Activated T-helper 1 cell treated with anti-CD3 and anti-CD28 coated beads, Interleukin-12 subunit alpha, Interleukin-12 subunit beta, Interleukin-2, Interleukin-4 antibody, amounts not matched to agents 30 ng/mL and 10 ng/mL and 1 ng/mL, durations not matched to agents 14 hours and 24 hours and 36 hours (primary cell): ENCODE measurements around the gene ZNF785. TPM values are rescaled to one million over a fixed set of nuclear protein-coding genes. Genes with fewer than 3 reads are reported as not detected.
"Not testable (repeated sequence)": the region's sequence is repeated elsewhere in the genome, so short reads cannot be mapped to it uniquely, and the experiment has no call there.

Experiments
- DNase-seq: peaks from one replicate; pipeline ENCODE4 v3.0.0; 2021; ENCODE audit warnings: low spot score
- H3K27ac Mint-ChIP-seq: one replicate; pipeline ENCODE4 v1.8.0; 2021; ENCODE audit warnings: mild to moderate bottlenecking, mixed read lengths
- H3K27me3 Mint-ChIP-seq: one replicate; pipeline ENCODE4 v1.8.0; 2022; ENCODE audit warnings: mild to moderate bottlenecking, moderate library complexity, mixed read lengths; ENCODE audit not compliant: insufficient read depth
- H3K36me3 Mint-ChIP-seq: one replicate; pipeline ENCODE4 v1.8.0; 2021; ENCODE audit warnings: low read depth, mixed read lengths
- H3K4me1 Mint-ChIP-seq: one replicate; pipeline ENCODE4 v1.8.0; 2021; ENCODE audit warnings: low read depth, mixed read lengths
- H3K4me3 Mint-ChIP-seq: one replicate; pipeline ENCODE4 v1.8.0; 2021; ENCODE audit warnings: mild to moderate bottlenecking, moderate library complexity, mixed read lengths
- H3K9me3 Mint-ChIP-seq: one replicate; pipeline ENCODE4 v1.8.0; 2021; ENCODE audit warnings: mixed read lengths
- intact Hi-C: fragments of 100-400 bp; cut with micrococcal nuclease; formaldehyde crosslinking; loops from one replicate; pipeline ENCODE4 v1.15.1; 2024
- total RNA-seq: library from RNA; stranded (reverse); gene quantifications from 2 replicates; pipeline ENCODE4 v1.2.3, GENCODE V29; 2022

Gene ZNF785
- total RNA-seq, 1 donor from 2014 or later: 19.2 TPM

GRCh38 chr16:30609926-30610839 is 24.7 kb upstream of the ZNF785 start, which contains the start of gene ZNF689:
Gene ZNF689, minus strand, starts transcription at chr16:30610389. Its CDS starts 348 bp downstream, at chr16:30610041.
- intact Hi-C loops: loop anchor here (1.0 to 2.0 kb wide), 12 partner anchors 12 to 488 kb away; partner anchors contain the start of genes DCTPP1, FBRS, PRR14 and ZNF764
- H3K27ac Mint-ChIP-seq: peak within 1 kb of the TSS; percentile 96
- peaks cover 19% of the 10 kb centered on the region for H3K4me1 Mint-ChIP-seq
- peak within 1 kb of the TSS; percentile 93 for H3K4me3 Mint-ChIP-seq
- no peaks in the 10 kb centered on the region for H3K9me3 Mint-ChIP-seq
- peak; percentile 95 for DNase-seq
- peaks cover 16% of the 10 kb centered on the region for H3K36me3 Mint-ChIP-seq
- no peaks in the 10 kb centered on the region for H3K27me3 Mint-ChIP-seq

GRCh38 chr16:30609002-30609925 is 23.8 kb upstream of the ZNF785 start:
- Mint-ChIP-seq H3K4me1 (peaks cover 19% of the 10 kb centered on the region), H3K27ac (peak overlapping the region; percentile 96), H3K27me3 (no peaks in the 10 kb centered on the region), H3K9me3 (no peaks in the 10 kb centered on the region), H3K4me3 (peak overlapping the region; percentile 93), H3K36me3 (peaks cover 22% of the 10 kb centered on the region)
- peak; percentile 41 for DNase-seq
- intact Hi-C loops: no loop called here

- no peak overlapping the region for H3K27ac Mint-ChIP-seq
- no peak overlapping the region for H3K4me3 Mint-ChIP-seq
Observed at GRCh38 chr16:30606004-30606403, 20.5 kb upstream of the ZNF785 start.

GRCh38 chr16:30605158-30605557 is 19.7 kb upstream of the ZNF785 start:
- DNase-seq: no peak
- Mint-ChIP-seq H3K27ac (no peak overlapping the region), H3K36me3 (peaks cover 44% of the 10 kb centered on the region), H3K27me3 (no peaks in the 10 kb centered on the region), H3K9me3 (no peaks in the 10 kb centered on the region), H3K4me1 (peaks cover 22% of the 10 kb centered on the region), H3K4me3 (no peak overlapping the region)
- intact Hi-C loops: no loop called here

More at GRCh38 chr16:30606004-30606403, 20.5 kb upstream of the ZNF785 start:
- H3K9me3 Mint-ChIP-seq: no peaks in the 10 kb centered on the region
- H3K27me3 Mint-ChIP-seq: no peaks in the 10 kb centered on the region
- peaks cover 39% of the 10 kb centered on the region for H3K36me3 Mint-ChIP-seq
- DNase-seq: no peak
- H3K4me1 Mint-ChIP-seq: peaks cover 27% of the 10 kb centered on the region
- intact Hi-C loops: no loop called here

- intact Hi-C loops: no loop called here
- no peaks in the 10 kb centered on the region for H3K9me3 Mint-ChIP-seq
- H3K36me3 Mint-ChIP-seq: peaks cover 46% of the 10 kb centered on the region
- no peak overlapping the region for H3K27ac Mint-ChIP-seq
- no peaks in the 10 kb centered on the region for H3K27me3 Mint-ChIP-seq
- H3K4me1 Mint-ChIP-seq: peaks cover 20% of the 10 kb centered on the region
- no peak overlapping the region for H3K4me3 Mint-ChIP-seq
- no peak for DNase-seq
Observed at GRCh38 chr16:30604316-30604947, 18.9 kb upstream of the ZNF785 start.

- DNase-seq: no peak
- Mint-ChIP-seq H3K4me1 (peaks cover 15% of the 10 kb centered on the region), H3K36me3 (peaks cover 46% of the 10 kb centered on the region), H3K9me3 (no peaks in the 10 kb centered on the region), H3K27ac (no peak overlapping the region), H3K4me3 (no peak overlapping the region), H3K27me3 (no peaks in the 10 kb centered on the region)
- intact Hi-C loops: no loop called here
Observed at GRCh38 chr16:30603945-30604315, 18.4 kb upstream of the ZNF785 start.

- no peaks in the 10 kb centered on the region for H3K27me3 Mint-ChIP-seq
- H3K4me3 Mint-ChIP-seq: no peak overlapping the region
- peak overlapping the region; percentile 40 for H3K27ac Mint-ChIP-seq
- no peaks in the 10 kb centered on the region for H3K9me3 Mint-ChIP-seq
- peaks cover 12% of the 10 kb centered on the region for H3K4me1 Mint-ChIP-seq
- intact Hi-C loops: no loop called here
- DNase-seq: no peak
- H3K36me3 Mint-ChIP-seq: peaks cover 42% of the 10 kb centered on the region
Observed at GRCh38 chr16:30602616-30603277, 17.2 kb upstream of the ZNF785 start.

GRCh38 chr16:30601966-30602365 is 16.5 kb upstream of the ZNF785 start:
- H3K27me3 Mint-ChIP-seq: no peaks in the 10 kb centered on the region
- no peak for DNase-seq
- peaks cover 37% of the 10 kb centered on the region for H3K36me3 Mint-ChIP-seq
- H3K27ac Mint-ChIP-seq: no peak overlapping the region
- peaks cover 12% of the 10 kb centered on the region for H3K4me1 Mint-ChIP-seq
- no peaks in the 10 kb centered on the region for H3K9me3 Mint-ChIP-seq
- no peak overlapping the region for H3K4me3 Mint-ChIP-seq
- intact Hi-C loops: no loop called here

GRCh38 chr16:30600929-30601328 is 15.4 kb upstream of the ZNF785 start:
- H3K27ac Mint-ChIP-seq: no peak overlapping the region
- no peak overlapping the region for H3K4me3 Mint-ChIP-seq
- H3K4me1 Mint-ChIP-seq: peaks cover 8% of the 10 kb centered on the region
- H3K36me3 Mint-ChIP-seq: peaks cover 33% of the 10 kb centered on the region
- H3K9me3 Mint-ChIP-seq: no peaks in the 10 kb centered on the region
- intact Hi-C loops: no loop called here
- no peaks in the 10 kb centered on the region for H3K27me3 Mint-ChIP-seq
- no peak for DNase-seq

- H3K9me3 Mint-ChIP-seq: no peaks in the 10 kb centered on the region
- H3K27me3 Mint-ChIP-seq: no peaks in the 10 kb centered on the region
- H3K4me1 Mint-ChIP-seq: peaks cover 8% of the 10 kb centered on the region
- no peak overlapping the region for H3K4me3 Mint-ChIP-seq
- DNase-seq: no peak
- no peak overlapping the region for H3K27ac Mint-ChIP-seq
- H3K36me3 Mint-ChIP-seq: peaks cover 30% of the 10 kb centered on the region
- intact Hi-C loops: no loop called here
Observed at GRCh38 chr16:30600215-30600614, 14.7 kb upstream of the ZNF785 start.

- no peaks in the 10 kb centered on the region for H3K9me3 Mint-ChIP-seq
- H3K4me3 Mint-ChIP-seq: no peak overlapping the region
- H3K4me1 Mint-ChIP-seq: peaks cover 3% of the 10 kb centered on the region
- H3K27me3 Mint-ChIP-seq: no peaks in the 10 kb centered on the region
- intact Hi-C loops: no loop called here
- H3K27ac Mint-ChIP-seq: no peak overlapping the region
- DNase-seq: no peak
- peaks cover 5% of the 10 kb centered on the region for H3K36me3 Mint-ChIP-seq
Observed at GRCh38 chr16:30592871-30593270, 7.4 kb upstream of the ZNF785 start.

GRCh38 chr16:30590869-30591268 is 5.4 kb upstream of the ZNF785 start:
- H3K36me3 Mint-ChIP-seq, H3K9me3 Mint-ChIP-seq, H3K27ac Mint-ChIP-seq, H3K4me1 Mint-ChIP-seq, DNase-seq, H3K4me3 Mint-ChIP-seq, intact Hi-C loops, H3K27me3 Mint-ChIP-seq: not testable (repeated sequence)
